NCI-H82 treated with DMSO at 0.1 percent for 48 hours (cell line): ENCODE results near the gene TMEM62.

Experiments
- DNase-seq: peaks from one replicate; lab custom pipeline; 2025; ENCODE audit not compliant: unreplicated experiment; lab: John Stamatoyannopoulos, UW

TMEM62 gene

GRCh38 chr15:43226436-43227305, 93.3 kb downstream of the TMEM62 start:
- DNase-seq = no peak

GRCh38 chr15:43229977-43230376, 96.6 kb downstream of the TMEM62 start:
- DNase-seq = no peak

- DNase-seq = no peak
Observed at GRCh38 chr15:43230640-43231115, 97.3 kb downstream of the TMEM62 start.

GRCh38 chr15:43232289-43232874, 99.0 kb downstream of the TMEM62 start:
- DNase-seq = no peak
